HCT116 (cell line): ENCODE measurements around the gene CABLES1. TPM values are rescaled to one million over a fixed set of nuclear protein-coding genes. Genes with fewer than 3 reads are reported as not detected.

Experiments used
- ATAC-seq: fragments of 200-7000 bp; cut with Tn5 transposase; 2 replicates; pipeline ENCODE4 v1.9.1; 2020; ENCODE audit warnings: mild to moderate bottlenecking, moderate library complexity
- BruUV-seq: library from RNA; stranded (reverse); fragments of 400-500 nt; replicated peaks from 2 replicates; lab custom pipeline; 2021; lab: Mats Ljungman, UMichigan
- CTCF ChIA-PET: fragments of 300-600 bp; sonication (Branson Sonifier 250); formaldehyde crosslinking; loops from one replicate; lab custom pipeline; 2021; ENCODE audit warnings: antibody characterized with exemption; lab: Charles Lee
- POLR2A ChIA-PET: fragments of 300-600, 350-600 bp; sonication (Branson Sonifier 250); formaldehyde crosslinking; loops from one replicate; lab custom pipeline; 2021; ENCODE audit warnings: antibody characterized with exemption; lab: Charles Lee
- RAD21 ChIA-PET, 2 experiments: fragments of 300-600 bp; sonication (Branson Sonifier 250); formaldehyde crosslinking; loops; one replicate each; lab custom pipeline; 2023; ENCODE audit warnings: low total read pairs in 2 of 2; ENCODE audit not compliant: uncharacterized antibody in 2 of 2, unreplicated experiment in 2 of 2, low non-redundant PET in 1 of 2; lab: Charles Lee
- DNase-seq: peaks from one replicate; pipeline ENCODE4 v3.0.0-alpha.2; 2010; ENCODE audit warnings: low read depth, low spot score
- H2AFZ ChIP-seq: fragments of 200-600 bp; shearing (Covaris generic), sonication (generic); 2 replicates; pipeline ENCODE4 v1.6.1; 2017; ENCODE audit warnings: low read depth, mixed run types, mixed read lengths, antibody characterized with exemption, low read length; ENCODE audit not compliant: poor library complexity, severe bottlenecking
- H3K27ac ChIP-seq: 2 replicates; pipeline ENCODE4 v1.5.1; 2012; ENCODE audit warnings: low read depth, low read length
- H3K27me3 ChIP-seq: fragments of 200-600 bp; sonication (generic); 2 replicates; pipeline ENCODE4 v1.6.1; 2016; ENCODE audit warnings: mixed run types, low read length, mixed read lengths; ENCODE audit not compliant: insufficient read depth
- H3K36me3 ChIP-seq, 2 experiments: fragments of 200-500 bp in 1 of 2; fragments of 200-600 bp in 1 of 2; sonication (Bioruptor generic) in 1 of 2; sonication (generic) in 1 of 2; 2 replicates each; pipeline versions ENCODE4 v1.5.1 to v1.6.1; 2014 to 2016; ENCODE audit warnings: low read length in 2 of 2, inconsistent platforms in 1 of 2, mixed read lengths in 1 of 2, mixed run types in 1 of 2; ENCODE audit not compliant: insufficient read depth in 2 of 2, control insufficient read depth in 1 of 2
- H3K4me1 ChIP-seq, 2 experiments: fragments of 200-600 bp in 1 of 2; sonication (generic) in 1 of 2; 2 replicates each; pipeline versions ENCODE4 v1.5.1 to v1.6.1; 2012 to 2017; ENCODE audit warnings: low read length in 2 of 2, inconsistent platforms in 1 of 2, mild to moderate bottlenecking in 1 of 2, mixed read lengths in 1 of 2, mixed run types in 1 of 2, moderate library complexity in 1 of 2; ENCODE audit not compliant: insufficient read depth in 2 of 2, control insufficient read depth in 1 of 2
- H3K4me2 ChIP-seq: fragments of 200-600 bp; sonication (generic); 2 replicates; pipeline ENCODE4 v1.6.1; 2017; ENCODE audit warnings: mixed run types, low read length, mixed read lengths
- H3K4me3 ChIP-seq, 2 experiments: fragments of 200-600 bp in 1 of 2; sonication (generic) in 1 of 2; replicated peaks in 1 of 2; 2 replicates each; pipeline ENCODE4 v1.5.1; 2011 to 2016; ENCODE audit warnings: low read length in 2 of 2, control low read depth in 1 of 2, low read depth in 1 of 2, mild to moderate bottlenecking in 1 of 2, mixed read lengths in 1 of 2, mixed run types in 1 of 2
- H3K79me2 ChIP-seq: fragments of 200-600 bp; sonication (generic); 2 replicates; pipeline ENCODE4 v1.6.1; 2017; ENCODE audit warnings: mild to moderate bottlenecking, mixed run types, low read length, moderate library complexity, mixed read lengths; ENCODE audit not compliant: insufficient read depth
- H3K9ac ChIP-seq: fragments of 200-600 bp; sonication (generic); 2 replicates; pipeline ENCODE4 v1.6.1; 2016; ENCODE audit warnings: low read length, mixed read lengths
- H3K9me2 ChIP-seq: fragments of 200-600 bp; sonication (generic), shearing (Covaris generic); 2 replicates; pipeline ENCODE4 v1.6.1; 2017; ENCODE audit warnings: mixed run types, mild to moderate bottlenecking, moderate library complexity; ENCODE audit not compliant: insufficient read depth
- H3K9me3 ChIP-seq, 2 experiments: fragments of 200-500 bp in 1 of 2; fragments of 200-600 bp in 1 of 2; sonication (Bioruptor generic) in 1 of 2; sonication (generic) in 1 of 2; 2 replicates each; pipeline ENCODE4 v1.6.1; 2014 to 2017; ENCODE audit warnings: low read length in 2 of 2, mixed read lengths in 2 of 2, inconsistent platforms in 1 of 2, low read depth in 1 of 2, mild to moderate bottlenecking in 1 of 2, mixed run types in 1 of 2, moderate library complexity in 1 of 2; ENCODE audit not compliant: control insufficient read depth in 1 of 2, insufficient read depth in 1 of 2
- H4K20me1 ChIP-seq: fragments of 200-600 bp; sonication (generic), shearing (Covaris generic); 2 replicates; pipeline ENCODE4 v1.6.1; 2017; ENCODE audit warnings: mixed run types, mild to moderate bottlenecking, moderate library complexity; ENCODE audit not compliant: insufficient read depth
- CBX3 ChIP-seq: IDR thresholded peaks from 2 replicates; pipeline ENCODE4 v1.6.1; 2012; ENCODE audit warnings: low read depth
- EGR1 ChIP-seq: IDR thresholded peaks from 2 replicates; pipeline ENCODE4 v1.6.1; 2012; ENCODE audit warnings: low read depth
- ELF1 ChIP-seq: IDR thresholded peaks from 2 replicates; pipeline ENCODE4 v1.6.1; 2012; ENCODE audit warnings: low read depth, borderline replicate concordance
- EZH2 ChIP-seq: fragments of 200-600 bp; sonication (generic); IDR thresholded peaks from 2 replicates; pipeline ENCODE4 v1.6.1; 2017; ENCODE audit warnings: antibody characterized with exemption, mixed run types
- EZH2phosphoT487 ChIP-seq: fragments of 200-600 bp; IDR thresholded peaks from 2 replicates; pipeline ENCODE4 v1.6.1; 2018; ENCODE audit warnings: antibody characterized with exemption, borderline replicate concordance
- FOSL1 ChIP-seq: IDR thresholded peaks from 2 replicates; pipeline ENCODE4 v1.6.1; 2012; ENCODE audit warnings: low read depth
- JUND ChIP-seq: IDR thresholded peaks from 2 replicates; pipeline ENCODE4 v1.6.1; 2012
- POLR2A ChIP-seq: IDR thresholded peaks from 2 replicates; pipeline ENCODE4 v1.7.0; 2011; ENCODE audit warnings: borderline replicate concordance; ENCODE audit not compliant: insufficient read depth, insufficient read length; ENCODE audit errors: extremely low read depth
- POLR2AphosphoS5 ChIP-seq: IDR thresholded peaks from 2 replicates; pipeline ENCODE4 v1.6.1; 2011; ENCODE audit warnings: mild to moderate bottlenecking, low read depth, low read length, moderate library complexity
- RAD21 ChIP-seq: IDR thresholded peaks from 2 replicates; pipeline ENCODE4 v1.6.1; 2012; ENCODE audit warnings: low read depth, mild to moderate bottlenecking
- SIN3A ChIP-seq: IDR thresholded peaks from 2 replicates; pipeline ENCODE4 v1.6.1; 2012; ENCODE audit warnings: low read depth
- SP1 ChIP-seq: IDR thresholded peaks from 2 replicates; pipeline ENCODE4 v1.6.1; 2012; ENCODE audit warnings: low read depth
- SRF ChIP-seq: IDR thresholded peaks from 2 replicates; pipeline ENCODE4 v1.6.1; 2012; ENCODE audit warnings: low read depth
- TCF7L2 ChIP-seq: IDR thresholded peaks from 2 replicates; pipeline ENCODE4 v1.7.0; 2011; ENCODE audit warnings: borderline replicate concordance, inconsistent platforms; ENCODE audit not compliant: insufficient read depth, insufficient read length; ENCODE audit errors: extremely low read depth
- YY1 ChIP-seq: IDR thresholded peaks from 2 replicates; pipeline ENCODE4 v1.6.1; 2011; ENCODE audit warnings: low read length, low read depth, moderate library complexity, mild to moderate bottlenecking; ENCODE audit not compliant: insufficient replicate concordance; ENCODE audit errors: extremely low read depth
- ZFX ChIP-seq: fragments of 450-650 bp; IDR thresholded peaks from 2 replicates; pipeline ENCODE4 v1.6.1; 2017
- ZNF274 ChIP-seq: fragments of 200-500 bp; sonication (Bioruptor generic); IDR thresholded peaks from 2 replicates; pipeline ENCODE4 v1.6.1; 2014; ENCODE audit warnings: mild to moderate bottlenecking, low read depth, low read length, inconsistent platforms
- intact Hi-C: fragments of 100-400 bp; cut with micrococcal nuclease; formaldehyde crosslinking; loops from 2 replicates; pipeline ENCODE4 v1.10.0; 2022
- total RNA-seq: library from RNA; stranded (reverse); gene quantifications from one replicate; pipeline ENCODE4 v1.2.1, GENCODE V29; 2021; ENCODE audit not compliant: unreplicated experiment
- TF ChIP-seq, protein P1 (sequence below): IDR thresholded peaks from 2 replicates; pipeline ENCODE4 v1.6.1; 2012; ENCODE audit warnings: low read depth
- TF ChIP-seq, protein P2 (sequence below): IDR thresholded peaks from 2 replicates; pipeline ENCODE4 v1.6.1; 2011; ENCODE audit warnings: mild to moderate bottlenecking, low read length, moderate library complexity; ENCODE audit not compliant: insufficient replicate concordance; ENCODE audit errors: extremely low read depth
- TF ChIP-seq, protein P3 (sequence below): IDR thresholded peaks from 2 replicates; pipeline ENCODE4 v1.6.1; 2012

Gene CABLES1
- total RNA-seq, 1 experiment from 2014 or later = 7.7 TPM

DNA sequence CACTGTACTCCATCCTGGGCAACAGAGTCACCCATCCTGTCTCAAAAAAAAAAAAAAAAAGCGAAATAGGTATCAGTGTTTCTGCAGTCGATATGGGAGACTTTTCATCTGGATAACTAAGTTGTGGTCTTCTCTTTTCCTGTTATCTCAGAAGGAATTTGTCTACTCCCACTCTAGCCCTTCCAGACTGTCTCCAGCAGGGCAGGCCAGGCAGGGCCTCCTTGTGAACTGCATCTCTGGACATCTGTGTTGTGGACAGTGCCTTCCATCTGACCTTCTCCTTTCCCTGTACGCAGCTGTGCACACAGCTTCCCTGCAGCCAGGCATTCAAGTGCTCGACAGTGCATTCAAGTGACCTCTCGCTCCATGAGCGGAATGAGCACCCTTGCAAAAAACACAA lies 110.2 kb downstream of the CABLES1 start:
- Histone ChIP-seq H3K9ac (no peak overlapping the region), H3K9me3 (0 out of 4 replicates have a peak, but pooled peaks cover 0 to 3% of the 10 kb centered on the region in 2 experiments), H3K27me3 (no peaks in the 10 kb centered on the region), H2AFZ (no peak overlapping the region), H3K4me2 (no peak overlapping the region), H3K4me1 (peaks cover 0 to 1% of the 10 kb centered on the region in 2 experiments; a peak in 1 of 4 replicates), H3K36me3 (0 out of 4 replicates have a peak, but pooled peaks cover 0 to 2% of the 10 kb centered on the region in 2 experiments), H3K27ac (no peak overlapping the region), H4K20me1 (no peaks in the 10 kb centered on the region), H3K79me2 (no peaks in the 10 kb centered on the region), H3K4me3 (no peak overlapping the region), H3K9me2 (no peaks in the 10 kb centered on the region)
- intact Hi-C loops = no loop called here
- POLR2A ChIA-PET = no interaction called here
- ATAC-seq = no peak
- DNase-seq = no peak
- RAD21 ChIA-PET = no interaction called here
- TF ChIP-seq YY1 (no peak), CBX3 (no peak), JUND (no peak), SRF (no peak), FOSL1 (no peak), SIN3A (no peak), ZFX (no peak), POLR2AphosphoS5 (no peak), ZNF274 (no peak), SP1 (no peak), ELF1 (no peak), TCF7L2 (no peak), EZH2 (no peak), RAD21 (no peak), POLR2A (no peak), EZH2phosphoT487 (no peak), EGR1 (no peak)
- TF ChIP-seq, protein P1, sequence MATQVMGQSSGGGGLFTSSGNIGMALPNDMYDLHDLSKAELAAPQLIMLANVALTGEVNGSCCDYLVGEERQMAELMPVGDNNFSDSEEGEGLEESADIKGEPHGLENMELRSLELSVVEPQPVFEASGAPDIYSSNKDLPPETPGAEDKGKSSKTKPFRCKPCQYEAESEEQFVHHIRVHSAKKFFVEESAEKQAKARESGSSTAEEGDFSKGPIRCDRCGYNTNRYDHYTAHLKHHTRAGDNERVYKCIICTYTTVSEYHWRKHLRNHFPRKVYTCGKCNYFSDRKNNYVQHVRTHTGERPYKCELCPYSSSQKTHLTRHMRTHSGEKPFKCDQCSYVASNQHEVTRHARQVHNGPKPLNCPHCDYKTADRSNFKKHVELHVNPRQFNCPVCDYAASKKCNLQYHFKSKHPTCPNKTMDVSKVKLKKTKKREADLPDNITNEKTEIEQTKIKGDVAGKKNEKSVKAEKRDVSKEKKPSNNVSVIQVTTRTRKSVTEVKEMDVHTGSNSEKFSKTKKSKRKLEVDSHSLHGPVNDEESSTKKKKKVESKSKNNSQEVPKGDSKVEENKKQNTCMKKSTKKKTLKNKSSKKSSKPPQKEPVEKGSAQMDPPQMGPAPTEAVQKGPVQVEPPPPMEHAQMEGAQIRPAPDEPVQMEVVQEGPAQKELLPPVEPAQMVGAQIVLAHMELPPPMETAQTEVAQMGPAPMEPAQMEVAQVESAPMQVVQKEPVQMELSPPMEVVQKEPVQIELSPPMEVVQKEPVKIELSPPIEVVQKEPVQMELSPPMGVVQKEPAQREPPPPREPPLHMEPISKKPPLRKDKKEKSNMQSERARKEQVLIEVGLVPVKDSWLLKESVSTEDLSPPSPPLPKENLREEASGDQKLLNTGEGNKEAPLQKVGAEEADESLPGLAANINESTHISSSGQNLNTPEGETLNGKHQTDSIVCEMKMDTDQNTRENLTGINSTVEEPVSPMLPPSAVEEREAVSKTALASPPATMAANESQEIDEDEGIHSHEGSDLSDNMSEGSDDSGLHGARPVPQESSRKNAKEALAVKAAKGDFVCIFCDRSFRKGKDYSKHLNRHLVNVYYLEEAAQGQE = no peak
- TF ChIP-seq, protein P2, sequence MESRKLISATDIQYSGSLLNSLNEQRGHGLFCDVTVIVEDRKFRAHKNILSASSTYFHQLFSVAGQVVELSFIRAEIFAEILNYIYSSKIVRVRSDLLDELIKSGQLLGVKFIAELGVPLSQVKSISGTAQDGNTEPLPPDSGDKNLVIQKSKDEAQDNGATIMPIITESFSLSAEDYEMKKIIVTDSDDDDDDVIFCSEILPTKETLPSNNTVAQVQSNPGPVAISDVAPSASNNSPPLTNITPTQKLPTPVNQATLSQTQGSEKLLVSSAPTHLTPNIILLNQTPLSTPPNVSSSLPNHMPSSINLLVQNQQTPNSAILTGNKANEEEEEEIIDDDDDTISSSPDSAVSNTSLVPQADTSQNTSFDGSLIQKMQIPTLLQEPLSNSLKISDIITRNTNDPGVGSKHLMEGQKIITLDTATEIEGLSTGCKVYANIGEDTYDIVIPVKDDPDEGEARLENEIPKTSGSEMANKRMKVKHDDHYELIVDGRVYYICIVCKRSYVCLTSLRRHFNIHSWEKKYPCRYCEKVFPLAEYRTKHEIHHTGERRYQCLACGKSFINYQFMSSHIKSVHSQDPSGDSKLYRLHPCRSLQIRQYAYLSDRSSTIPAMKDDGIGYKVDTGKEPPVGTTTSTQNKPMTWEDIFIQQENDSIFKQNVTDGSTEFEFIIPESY = no peak
- TF ChIP-seq, protein P3, sequence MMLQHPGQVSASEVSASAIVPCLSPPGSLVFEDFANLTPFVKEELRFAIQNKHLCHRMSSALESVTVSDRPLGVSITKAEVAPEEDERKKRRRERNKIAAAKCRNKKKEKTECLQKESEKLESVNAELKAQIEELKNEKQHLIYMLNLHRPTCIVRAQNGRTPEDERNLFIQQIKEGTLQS = no peak
- no TSS peak for BruUV-seq
- CTCF ChIA-PET = no interaction called here
